Smooth muscle cell of the brain vasculature (primary cell): ENCODE results near the gene SNAP29.
"Not testable (repeated sequence)": the region's sequence is repeated elsewhere in the genome, so short reads cannot be mapped to it uniquely, and the experiment has no call there.

Experiments
- DNase-seq: peaks from one replicate; pipeline ENCODE4 v3.0.0-alpha.2; 2012; ENCODE audit warnings: low read depth, low spot score

SNAP29 gene

DNA sequence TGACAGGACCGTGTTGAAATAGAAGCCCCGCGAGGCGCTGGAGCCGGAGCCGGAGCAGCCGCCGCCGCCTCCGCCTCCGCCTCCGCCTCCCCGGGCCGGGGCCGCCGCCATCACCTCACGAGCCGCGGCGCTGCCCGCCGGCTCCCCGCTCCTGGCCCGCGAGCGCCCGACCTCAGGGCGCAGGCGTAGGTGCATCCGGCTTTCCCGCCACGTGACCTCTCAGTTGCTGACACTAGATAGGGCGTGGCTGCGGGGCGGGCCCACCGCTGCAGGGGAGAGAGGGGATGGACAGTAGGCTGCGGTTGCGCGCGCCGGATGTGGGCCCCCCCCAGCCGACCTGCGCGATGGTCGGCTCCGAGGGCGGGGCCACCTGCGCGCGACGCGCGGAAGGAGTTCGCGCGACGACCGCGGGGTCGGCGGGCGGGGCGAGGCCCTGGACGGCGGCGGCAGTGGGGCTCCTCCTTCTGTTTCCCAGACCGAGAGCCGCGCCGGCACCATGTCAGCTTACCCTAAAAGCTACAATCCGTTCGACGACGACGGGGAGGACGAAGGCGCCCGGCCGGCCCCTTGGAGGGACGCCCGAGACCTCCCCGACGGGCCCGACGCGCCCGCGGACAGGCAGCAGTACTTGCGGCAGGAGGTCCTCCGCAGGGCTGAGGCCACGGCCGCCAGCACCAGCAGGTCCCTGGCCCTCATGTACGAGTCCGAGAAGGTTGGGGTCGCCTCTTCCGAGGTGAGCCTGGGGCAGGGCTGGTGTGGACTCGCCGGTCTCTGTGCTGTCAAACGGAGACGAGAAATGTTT, at the start of gene SNAP29, which contains the start of gene PI4KA:
Gene SNAP29, plus strand, starts transcription at position 393 of the 802 bp plus-strand sequence. Its CDS starts 104 bp downstream, at position 497.
Gene PI4KA, minus strand, starts transcription at position 197 of the 802 bp plus-strand sequence. Its CDS starts 86 bp downstream, at position 111.
- peak; percentile 93 for DNase-seq

- no peak for DNase-seq
Measured at GRCh38 chr22:20809538-20810185, 49.1 kb upstream of the SNAP29 start.

DNA sequence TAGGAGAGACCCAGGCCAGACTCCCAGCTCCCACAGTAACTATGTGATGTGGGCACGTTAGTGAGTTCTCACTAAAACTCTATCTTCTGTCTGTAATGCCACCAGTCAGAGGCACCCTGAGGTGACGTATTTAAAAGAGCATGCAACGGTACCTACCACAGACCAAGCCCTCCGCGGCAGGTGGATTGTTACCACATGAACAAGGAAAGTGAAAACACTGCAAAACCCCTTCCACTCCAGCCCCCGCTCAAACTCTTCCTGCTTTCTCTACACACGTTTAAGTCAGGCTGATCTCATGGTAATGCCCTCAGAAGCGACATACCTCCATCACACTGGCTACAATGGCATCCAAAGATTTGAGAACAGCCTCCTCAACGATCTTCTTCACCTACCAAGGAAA, 48.2 kb upstream of the SNAP29 start:
- no peak for DNase-seq

- no peak for DNase-seq
Measured at GRCh38 chr22:20811171-20811570, 47.6 kb upstream of the SNAP29 start.

DNA sequence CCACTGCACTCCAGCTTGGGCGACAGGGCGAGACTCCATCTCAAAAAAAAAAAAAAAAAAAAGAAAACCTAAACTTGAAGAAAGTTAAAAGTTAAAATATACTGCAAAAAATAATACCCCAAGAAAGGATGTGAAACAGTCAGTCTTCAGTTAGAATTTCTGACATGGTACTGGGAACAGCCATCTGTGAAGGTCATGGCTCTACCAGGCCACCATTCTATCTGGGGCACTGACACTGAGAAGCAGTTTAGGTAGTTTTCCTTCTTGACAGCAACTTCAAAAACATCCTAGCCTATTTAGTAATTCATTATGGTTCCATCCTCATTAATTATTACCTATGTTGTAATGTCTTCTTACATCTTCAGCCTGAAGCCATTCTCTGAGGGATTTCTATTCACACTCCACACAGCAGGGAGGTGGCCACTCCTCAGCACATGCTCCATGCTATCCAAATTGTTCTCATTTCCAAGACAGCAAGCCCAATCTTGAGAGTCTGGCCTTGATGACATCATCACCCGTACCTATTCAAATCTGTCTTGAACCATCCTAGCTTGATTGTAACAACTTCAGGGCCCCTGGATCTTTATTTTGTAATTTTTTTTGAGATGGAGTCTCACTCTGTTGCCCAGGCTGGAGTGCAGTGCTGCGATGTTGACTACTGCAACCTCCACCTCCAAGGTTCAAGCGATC, 46.7 kb upstream of the SNAP29 start:
- no peak for DNase-seq

GRCh38 chr22:20813056-20813455, 45.8 kb upstream of the SNAP29 start:
- DNase-seq, result no peak

DNA sequence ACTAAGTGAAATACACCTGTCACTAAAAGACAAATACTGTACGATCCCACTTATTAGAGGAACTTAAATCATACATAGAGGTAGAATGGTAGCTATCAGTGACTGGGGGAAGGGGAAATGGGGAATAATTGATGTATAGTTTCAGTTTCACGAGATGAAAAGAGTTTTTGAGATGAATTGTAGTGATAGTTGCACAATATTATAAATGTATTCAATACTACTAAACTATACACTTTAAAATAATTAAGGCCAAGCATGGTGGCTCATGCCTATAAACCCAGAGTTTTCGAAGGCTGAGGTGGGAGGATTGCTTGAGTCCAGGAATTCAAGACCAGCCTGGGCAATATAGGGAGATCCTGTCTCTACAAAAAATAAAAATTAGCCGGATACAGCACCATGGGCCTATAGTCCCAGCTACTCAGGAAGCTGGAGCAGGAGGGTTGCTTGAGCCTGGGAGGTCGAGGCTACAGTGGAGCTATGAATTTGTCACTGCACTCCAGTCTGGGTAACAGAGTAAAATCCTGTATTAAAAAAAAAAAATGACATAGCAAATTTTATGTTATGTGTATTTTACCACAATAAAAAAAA, 44.5 kb upstream of the SNAP29 start:
- no peak for DNase-seq

DNA sequence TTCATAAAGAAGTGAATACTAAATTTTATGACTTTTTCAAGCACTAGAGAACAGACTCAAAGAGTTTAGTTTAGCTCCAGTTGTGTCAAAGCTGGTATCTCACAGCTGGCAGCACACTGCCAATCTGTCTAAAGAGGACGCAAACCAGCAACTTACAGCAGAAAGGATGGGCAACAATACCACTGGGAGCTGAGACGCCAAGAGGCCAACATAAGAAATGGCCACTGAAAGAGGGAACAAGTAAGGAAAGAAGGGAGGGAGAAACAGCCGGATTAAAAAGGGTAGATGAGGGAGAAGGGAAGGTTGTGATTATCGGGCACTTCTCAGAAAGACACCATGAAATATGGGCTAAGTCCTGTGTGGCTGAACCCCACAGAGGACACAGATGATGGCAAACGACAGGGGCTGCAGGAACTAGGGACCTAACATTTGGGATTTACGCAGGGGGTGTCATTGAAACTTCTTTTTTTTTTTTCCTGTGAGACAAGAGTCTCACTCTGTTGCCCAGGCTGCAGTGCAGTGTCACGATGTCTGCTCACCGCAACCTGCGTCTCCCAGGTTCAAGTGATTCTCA, 43.2 kb upstream of the SNAP29 start:
- no peak for DNase-seq

- no peak for DNase-seq
Measured at GRCh38 chr22:20816559-20816958, 42.2 kb upstream of the SNAP29 start.

DNA sequence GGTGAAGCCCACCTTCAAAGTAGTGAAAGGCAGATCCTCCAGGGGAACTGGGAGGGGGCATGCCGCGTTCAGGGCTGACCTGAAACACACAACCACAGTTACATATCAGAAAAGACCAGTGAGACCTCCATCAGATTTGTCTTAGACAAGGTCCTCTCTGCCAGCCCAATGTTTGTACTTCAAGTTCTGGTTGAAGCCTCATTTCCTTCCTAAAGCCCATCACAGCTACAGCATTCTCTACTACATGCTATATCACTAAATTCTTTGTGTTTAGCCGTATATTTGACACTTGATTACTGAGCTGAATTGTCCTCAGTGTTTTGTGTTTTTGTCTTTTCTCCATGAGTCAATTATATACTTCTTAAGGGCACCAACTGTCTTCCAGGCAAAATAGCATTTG, 40.3 kb upstream of the SNAP29 start:
- DNase-seq, result no peak

GRCh38 chr22:20819471-20819870, 39.3 kb upstream of the SNAP29 start:
- DNase-seq, result no peak

DNA sequence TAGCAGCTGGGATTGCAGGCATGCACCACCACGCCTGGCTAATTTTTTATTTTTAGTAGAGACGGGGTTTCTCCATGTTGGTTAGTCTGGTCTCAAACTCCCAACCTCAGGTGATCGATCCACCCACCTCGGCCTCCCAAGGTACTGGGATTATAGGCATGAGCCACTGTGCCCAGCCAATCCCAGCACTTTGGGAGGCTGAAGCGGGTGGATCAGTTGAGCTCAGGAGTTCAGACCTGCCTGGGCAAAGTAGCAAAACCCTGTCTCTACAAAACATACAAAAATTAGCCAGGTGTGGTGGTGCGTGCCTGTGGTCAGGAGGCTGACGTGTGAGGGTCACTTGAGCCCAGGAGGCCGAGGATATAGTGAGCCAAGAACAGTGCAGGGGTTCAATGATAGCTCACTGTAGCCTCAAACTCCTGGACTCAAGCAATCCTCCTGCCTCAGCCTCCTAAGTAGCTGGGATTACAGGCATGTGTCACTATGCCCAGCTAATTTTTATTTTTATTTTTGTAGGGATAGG, 37.0 kb upstream of the SNAP29 start:
- not testable (repeated sequence) for DNase-seq

GRCh38 chr22:20822240-20822639, 36.6 kb upstream of the SNAP29 start:
- no peak for DNase-seq

- DNase-seq, result no peak
Measured at GRCh38 chr22:20823264-20823663, 35.5 kb upstream of the SNAP29 start.

- not testable (repeated sequence) for DNase-seq
Measured at GRCh38 chr22:20825216-20825615, 33.6 kb upstream of the SNAP29 start.

DNA sequence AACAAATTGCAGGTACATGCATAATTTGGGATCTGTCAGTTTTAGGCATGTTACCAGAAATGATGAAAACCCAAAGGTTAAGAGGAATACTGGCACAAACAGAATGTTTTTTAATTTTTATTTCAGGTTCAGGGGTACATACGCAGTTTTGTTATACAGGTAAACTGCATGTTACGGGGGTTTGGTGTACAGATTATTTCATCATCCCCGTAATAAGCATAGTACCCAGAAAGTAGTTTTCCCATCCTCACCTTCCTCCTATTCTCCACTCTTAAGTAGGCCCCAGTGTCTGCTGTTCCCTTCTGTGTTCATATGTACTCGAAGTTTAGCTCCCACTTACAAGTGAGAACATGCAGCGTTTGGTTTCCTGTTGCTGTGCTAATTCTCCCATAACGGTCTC, 33.2 kb upstream of the SNAP29 start:
- no peak for DNase-seq

DNA sequence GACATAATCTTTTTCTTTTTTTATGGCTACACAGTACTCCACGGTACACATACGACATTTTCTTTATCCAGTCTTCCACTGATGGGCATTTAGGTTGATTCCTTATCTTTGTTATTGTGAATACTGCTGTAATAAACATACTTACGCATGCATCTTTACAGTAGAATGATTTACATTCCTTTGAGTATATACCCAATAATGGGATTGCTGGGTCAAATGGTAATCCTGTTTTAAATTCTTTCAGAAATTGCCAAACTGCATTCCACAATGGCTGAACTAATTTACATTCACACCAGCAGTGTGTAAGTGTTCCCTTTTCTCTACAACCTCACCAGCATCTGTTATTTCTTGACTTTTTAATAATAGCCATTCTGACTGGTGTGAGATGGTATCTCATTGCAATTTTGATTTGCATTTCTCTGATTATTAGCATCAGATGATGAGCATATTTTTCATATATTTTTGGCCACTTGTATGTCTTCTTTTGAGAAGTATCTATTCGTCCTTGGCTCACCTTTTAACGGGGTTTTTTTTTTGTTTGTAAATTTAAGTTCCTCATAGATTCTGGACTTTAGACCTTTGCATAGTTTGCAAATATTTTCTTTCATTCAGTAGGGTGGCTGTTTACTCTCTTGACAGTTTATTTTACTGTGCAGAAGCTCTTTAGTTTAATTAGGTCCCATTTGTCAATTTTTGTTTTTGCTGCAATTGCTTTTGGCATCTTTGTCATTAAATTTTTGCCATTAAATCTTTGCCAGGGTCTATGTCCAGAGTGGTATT, 32.2 kb upstream of the SNAP29 start:
- not testable (repeated sequence) for DNase-seq

GRCh38 chr22:20829491-20830134, 29.2 kb upstream of the SNAP29 start:
- DNase-seq, result no peak

GRCh38 chr22:20833225-20833665, 25.6 kb upstream of the SNAP29 start:
- DNase-seq, result no peak

GRCh38 chr22:20834206-20834605, 24.6 kb upstream of the SNAP29 start:
- no peak for DNase-seq
